Astrocyte (in vitro differentiated cells and primary cell): ENCODE data around the gene MAP7. TPM values are rescaled to one million over a fixed set of nuclear protein-coding genes. Genes with fewer than 3 reads are reported as not detected.
"Not testable (repeated sequence)": the region's sequence is repeated elsewhere in the genome, so short reads cannot be mapped to it uniquely, and the experiment has no call there.

Experiments
- DNase-seq: peaks from one replicate; pipeline ENCODE4 v3.0.0-alpha.2; 2010; ENCODE audit warnings: low read depth
- FAIRE-seq: peaks from 2 replicates; lab custom pipeline; 2011; peaks lifted over from hg19 to GRCh38; lab: Jason Lieb, UNC
- H2AFZ ChIP-seq: 2 replicates; pipeline ENCODE4 v1.6.0; 2012; ENCODE audit warnings: low read depth, low read length, inconsistent platforms
- H3K27ac ChIP-seq: 2 replicates; pipeline ENCODE4 v1.5.1; 2011; ENCODE audit warnings: low read depth, low read length, inconsistent platforms
- H3K27me3 ChIP-seq: 2 replicates; pipeline ENCODE4 v1.6.0; 2011; ENCODE audit warnings: low read length, inconsistent platforms; ENCODE audit not compliant: insufficient read depth
- H3K36me3 ChIP-seq: 2 replicates; pipeline ENCODE4 v1.5.1; 2011; ENCODE audit warnings: low read length, inconsistent platforms; ENCODE audit not compliant: insufficient read depth
- H3K4me1 ChIP-seq: 2 replicates; pipeline ENCODE4 v1.5.1; 2011; ENCODE audit warnings: low read length, inconsistent platforms; ENCODE audit not compliant: insufficient read depth
- H3K4me2 ChIP-seq: 2 replicates; pipeline ENCODE4 v1.6.0; 2012; ENCODE audit warnings: low read length, inconsistent platforms
- H3K4me3 ChIP-seq: 2 replicates; pipeline ENCODE4 v1.5.1; 2011; ENCODE audit warnings: low read depth, mild to moderate bottlenecking, low read length, inconsistent platforms; ENCODE audit not compliant: insufficient read depth
- H3K79me2 ChIP-seq: 2 replicates; pipeline ENCODE4 v1.6.0; 2012; ENCODE audit warnings: mild to moderate bottlenecking, low read length, inconsistent platforms; ENCODE audit not compliant: insufficient read depth
- H3K9ac ChIP-seq: 2 replicates; pipeline ENCODE4 v1.6.0; 2012; ENCODE audit warnings: mild to moderate bottlenecking, low read length, inconsistent platforms
- H3K9me3 ChIP-seq: 2 replicates; pipeline ENCODE4 v1.5.1; 2012; ENCODE audit warnings: low read depth, mild to moderate bottlenecking, low read length, inconsistent platforms; ENCODE audit not compliant: insufficient read depth
- H4K20me1 ChIP-seq: 2 replicates; pipeline ENCODE4 v1.6.0; 2012; ENCODE audit warnings: low read length, inconsistent platforms; ENCODE audit not compliant: insufficient read depth
- H3K27ac Mint-ChIP-seq: one replicate; pipeline ENCODE4 v1.8.0; 2021; ENCODE audit warnings: mild to moderate bottlenecking, mixed read lengths; ENCODE audit not compliant: unreplicated experiment
- H3K27me3 Mint-ChIP-seq: one replicate; pipeline ENCODE4 v1.8.0; 2021; ENCODE audit warnings: low read depth, mixed read lengths; ENCODE audit not compliant: unreplicated experiment
- H3K36me3 Mint-ChIP-seq: one replicate; pipeline ENCODE4 v1.8.0; 2021; ENCODE audit warnings: low read depth, mixed read lengths; ENCODE audit not compliant: unreplicated experiment
- H3K4me1 Mint-ChIP-seq: one replicate; pipeline ENCODE4 v1.8.0; 2021; ENCODE audit warnings: low read depth, mixed read lengths; ENCODE audit not compliant: unreplicated experiment
- H3K4me3 Mint-ChIP-seq: one replicate; pipeline ENCODE4 v1.8.0; 2021; ENCODE audit warnings: mild to moderate bottlenecking, moderate library complexity, mixed read lengths; ENCODE audit not compliant: unreplicated experiment
- H3K9me3 Mint-ChIP-seq: one replicate; pipeline ENCODE4 v1.8.0; 2021; ENCODE audit warnings: mild to moderate bottlenecking, mixed read lengths; ENCODE audit not compliant: unreplicated experiment
- CTCF ChIP-seq: IDR thresholded peaks from 2 replicates; pipeline ENCODE4 v1.5.1; 2011; ENCODE audit warnings: low read depth, mild to moderate bottlenecking, inconsistent platforms, low read length, moderate library complexity; ENCODE audit not compliant: insufficient read depth
- EZH2 ChIP-seq: IDR thresholded peaks from 2 replicates; pipeline ENCODE4 v1.6.1; 2012; ENCODE audit warnings: mild to moderate bottlenecking, low read length, inconsistent platforms; ENCODE audit not compliant: insufficient read depth
- total RNA-seq: library from RNA; stranded (reverse); gene quantifications from 2 replicates; pipeline ENCODE4 v1.2.1, GENCODE V29; 2021

Gene MAP7
- total RNA-seq, 1 donor from 2014 or later, result 3.3 TPM

GRCh38 chr6:136312975-136313374, 237.2 kb downstream of the MAP7 start:
- H3K4me2 ChIP-seq, result no peak overlapping the region
- no peak overlapping the region for H3K27ac ChIP-seq
- H3K9me3 Mint-ChIP-seq, result no peaks in the 10 kb centered on the region
- H3K27ac Mint-ChIP-seq, result no peak overlapping the region
- no peaks in the 10 kb centered on the region for H3K36me3 ChIP-seq
- H3K27me3 Mint-ChIP-seq, result peaks cover 3% of the 10 kb centered on the region
- TF ChIP-seq EZH2, result no peak
- TF ChIP-seq CTCF, result no peak
- H3K36me3 Mint-ChIP-seq, result no peaks in the 10 kb centered on the region
- peaks cover under 1% of the 10 kb centered on the region for H3K27me3 ChIP-seq
- H3K4me3 Mint-ChIP-seq, result no peak overlapping the region
- H3K4me3 ChIP-seq, result no peak overlapping the region
- H3K9ac ChIP-seq, result no peak overlapping the region
- no peak overlapping the region for H2AFZ ChIP-seq
- H3K9me3 ChIP-seq, result no peaks in the 10 kb centered on the region
- H3K4me1 ChIP-seq, result no peaks in the 10 kb centered on the region
- FAIRE-seq, result no peak
- no peaks in the 10 kb centered on the region for H3K79me2 ChIP-seq
- H4K20me1 ChIP-seq, result no peaks in the 10 kb centered on the region
- no peaks in the 10 kb centered on the region for H3K4me1 Mint-ChIP-seq
- DNase-seq, result no peak

GRCh38 chr6:136309729-136310311, 240.4 kb downstream of the MAP7 start:
- TF ChIP-seq EZH2 (no peak), CTCF (no peak)
- FAIRE-seq (no peak), DNase-seq (no peak)
- Histone ChIP-seq H3K4me3 (no peak overlapping the region), H2AFZ (no peak overlapping the region), H3K36me3 (no peaks in the 10 kb centered on the region), H3K9ac (no peak overlapping the region), H3K27me3 (no peaks in the 10 kb centered on the region), H3K79me2 (no peaks in the 10 kb centered on the region), H3K4me2 (no peak overlapping the region), H4K20me1 (no peaks in the 10 kb centered on the region), H3K27ac (no peak overlapping the region), H3K4me1 (no peaks in the 10 kb centered on the region), H3K9me3 (no peaks in the 10 kb centered on the region)
- no peak overlapping the region for H3K27ac Mint-ChIP-seq
- H3K4me1 Mint-ChIP-seq, result no peaks in the 10 kb centered on the region
- H3K4me3 Mint-ChIP-seq, result no peak overlapping the region
- no peaks in the 10 kb centered on the region for H3K36me3 Mint-ChIP-seq
- H3K9me3 Mint-ChIP-seq, result no peaks in the 10 kb centered on the region
- peaks cover 3% of the 10 kb centered on the region for H3K27me3 Mint-ChIP-seq

- H3K27ac ChIP-seq, result no peak overlapping the region
- H3K4me3 Mint-ChIP-seq, result no peak overlapping the region
- H3K27me3 Mint-ChIP-seq, result no peaks in the 10 kb centered on the region
- H2AFZ ChIP-seq, result no peak overlapping the region
- H3K9me3 ChIP-seq, result no peaks in the 10 kb centered on the region
- no peak overlapping the region for H3K27ac Mint-ChIP-seq
- DNase-seq (no peak), FAIRE-seq (no peak)
- no peaks in the 10 kb centered on the region for H3K4me1 ChIP-seq
- no peaks in the 10 kb centered on the region for H3K36me3 Mint-ChIP-seq
- H3K9me3 Mint-ChIP-seq, result no peaks in the 10 kb centered on the region
- H3K9ac ChIP-seq, result no peak overlapping the region
- H4K20me1 ChIP-seq, result no peaks in the 10 kb centered on the region
- H3K4me3 ChIP-seq, result no peak overlapping the region
- H3K27me3 ChIP-seq, result no peaks in the 10 kb centered on the region
- no peak for TF ChIP-seq EZH2
- no peak for TF ChIP-seq CTCF
- no peaks in the 10 kb centered on the region for H3K4me1 Mint-ChIP-seq
- H3K4me2 ChIP-seq, result no peak overlapping the region
- no peaks in the 10 kb centered on the region for H3K79me2 ChIP-seq
- no peaks in the 10 kb centered on the region for H3K36me3 ChIP-seq
Observed at GRCh38 chr6:136309171-136309570, 241.1 kb downstream of the MAP7 start.

- H3K4me1 Mint-ChIP-seq, H3K36me3 Mint-ChIP-seq, H3K27me3 ChIP-seq, H3K4me3 ChIP-seq, H3K27me3 Mint-ChIP-seq, H4K20me1 ChIP-seq, H3K79me2 ChIP-seq, H3K9ac ChIP-seq, DNase-seq, FAIRE-seq, H2AFZ ChIP-seq, H3K27ac Mint-ChIP-seq, H3K27ac ChIP-seq, H3K4me3 Mint-ChIP-seq, H3K9me3 ChIP-seq, H3K4me1 ChIP-seq, H3K9me3 Mint-ChIP-seq, H3K4me2 ChIP-seq, H3K36me3 ChIP-seq: not testable (repeated sequence)
Observed at GRCh38 chr6:136308469-136308868, 241.8 kb downstream of the MAP7 start.
